Left forelimb (tissue), 1 donor: Measurements from ENCODE around the gene GPR153.

Source experiments
- DNase-seq: peaks from one replicate; pipeline ENCODE4 v3.0.0-alpha.2; 2018; ENCODE audit warnings: low spot score

Gene GPR153

DNA sequence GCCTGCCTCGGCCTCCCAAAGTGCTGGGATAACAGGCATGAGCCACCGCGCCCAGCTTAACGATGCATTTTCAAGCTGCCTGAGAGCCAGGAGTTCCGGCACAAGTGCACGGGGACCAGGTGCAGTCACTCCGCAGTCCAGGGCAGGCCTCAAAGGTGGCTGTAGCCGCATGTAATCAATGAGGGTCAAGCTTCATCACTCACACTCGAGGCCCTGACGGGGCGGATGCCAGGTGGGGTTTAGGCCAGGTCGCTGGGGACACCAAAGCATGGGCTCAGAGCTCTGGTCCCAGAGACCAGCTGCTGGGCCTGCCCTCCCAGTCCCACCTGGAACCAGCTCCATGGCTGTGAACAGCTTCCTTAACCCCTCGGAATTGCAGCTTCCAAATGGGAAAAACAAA, 26.1 kb upstream of the GPR153 start:
- DNase-seq = no peak

GRCh38 chr1:6286266-6286665, 25.4 kb upstream of the GPR153 start:
- DNase-seq = no peak

DNA sequence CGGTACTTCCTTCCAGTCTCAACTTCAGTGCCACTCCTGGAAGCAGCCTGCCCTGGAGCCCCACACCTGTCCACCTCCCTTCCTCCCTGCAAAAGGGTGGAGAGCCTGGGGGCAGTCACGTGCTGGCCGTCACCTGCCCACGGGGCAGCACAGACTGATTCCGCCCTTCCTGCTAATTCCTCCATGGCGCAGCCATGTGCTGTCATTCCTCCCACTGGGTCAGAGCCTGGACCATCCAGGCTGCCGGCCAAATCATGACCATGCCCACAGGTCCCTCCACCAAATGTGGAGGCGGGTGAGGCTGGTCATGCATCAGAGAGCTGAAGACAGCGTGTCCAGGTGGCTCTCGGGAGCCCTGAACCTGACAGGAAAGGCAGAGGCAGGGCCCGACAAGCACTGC, 24.4 kb upstream of the GPR153 start:
- no peak for DNase-seq

- no peak for DNase-seq
These were observed 21.8 kb upstream of the GPR153 start for GRCh38 chr1:6282577-6283270.

- DNase-seq = no peak
These were observed 20.9 kb upstream of the GPR153 start for GRCh38 chr1:6281511-6282402.

GRCh38 chr1:6280761-6281451, 20.0 kb upstream of the GPR153 start:
- DNase-seq = no peak

DNA sequence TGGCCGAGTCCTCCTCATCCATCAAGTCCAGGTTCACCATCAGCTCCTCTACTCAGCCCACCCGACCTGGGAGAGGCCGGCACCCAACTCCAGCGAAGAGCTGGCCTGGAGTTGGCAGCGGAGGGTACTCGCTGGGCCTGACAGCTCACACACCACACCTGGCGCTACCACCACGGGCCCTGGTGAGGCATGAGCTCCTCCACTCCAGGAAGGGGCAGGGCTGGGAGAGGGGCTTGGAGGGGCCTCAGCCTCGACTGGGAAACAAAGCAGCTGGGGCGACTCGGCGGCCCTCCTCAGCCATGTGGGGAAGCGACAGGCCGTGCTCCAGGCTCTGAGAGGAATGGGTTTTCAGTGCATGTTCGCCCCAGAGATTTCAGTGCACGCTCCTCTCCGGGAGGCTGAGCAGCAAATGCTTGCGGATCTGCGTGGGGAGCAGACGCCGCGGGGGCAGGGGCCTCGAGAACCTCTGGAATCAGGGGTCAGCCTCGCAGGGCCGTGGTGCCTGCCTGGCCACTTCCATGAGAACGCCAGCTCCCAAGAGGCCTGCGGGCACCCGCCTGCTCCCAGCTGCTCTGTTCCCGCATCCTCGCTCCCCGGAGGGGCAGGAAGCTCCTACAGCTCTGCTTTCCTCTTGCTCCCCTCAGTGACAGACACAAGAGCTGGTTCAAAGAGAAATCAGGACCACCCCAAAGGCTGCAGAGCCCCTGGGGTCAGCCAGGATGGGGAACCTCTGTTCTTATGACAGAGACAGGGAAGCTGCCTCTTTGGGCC, 18.9 kb upstream of the GPR153 start:
- DNase-seq = no peak

- DNase-seq = no peak
These were observed 18.2 kb upstream of the GPR153 start for GRCh38 chr1:6279066-6279465.

DNA sequence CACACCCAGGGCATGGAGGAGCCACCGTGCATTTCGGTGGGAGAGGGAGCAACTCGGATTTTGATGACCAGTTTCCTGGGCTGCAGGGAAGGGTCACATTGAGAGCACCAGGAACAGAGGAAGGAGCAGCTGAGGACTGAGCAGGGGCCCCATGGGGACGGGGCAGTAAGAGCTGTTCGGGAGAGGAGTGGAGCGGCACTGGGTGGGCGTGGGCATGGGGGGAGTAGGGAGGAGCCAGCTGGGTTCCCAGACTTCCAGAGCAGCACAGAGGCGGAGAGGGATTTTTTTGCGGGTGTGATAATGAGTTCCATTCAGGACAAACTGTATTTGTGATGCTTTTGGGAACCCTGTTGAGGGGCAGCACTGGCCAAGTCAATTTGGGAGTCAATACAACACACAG, 17.4 kb upstream of the GPR153 start:
- no peak for DNase-seq

DNA sequence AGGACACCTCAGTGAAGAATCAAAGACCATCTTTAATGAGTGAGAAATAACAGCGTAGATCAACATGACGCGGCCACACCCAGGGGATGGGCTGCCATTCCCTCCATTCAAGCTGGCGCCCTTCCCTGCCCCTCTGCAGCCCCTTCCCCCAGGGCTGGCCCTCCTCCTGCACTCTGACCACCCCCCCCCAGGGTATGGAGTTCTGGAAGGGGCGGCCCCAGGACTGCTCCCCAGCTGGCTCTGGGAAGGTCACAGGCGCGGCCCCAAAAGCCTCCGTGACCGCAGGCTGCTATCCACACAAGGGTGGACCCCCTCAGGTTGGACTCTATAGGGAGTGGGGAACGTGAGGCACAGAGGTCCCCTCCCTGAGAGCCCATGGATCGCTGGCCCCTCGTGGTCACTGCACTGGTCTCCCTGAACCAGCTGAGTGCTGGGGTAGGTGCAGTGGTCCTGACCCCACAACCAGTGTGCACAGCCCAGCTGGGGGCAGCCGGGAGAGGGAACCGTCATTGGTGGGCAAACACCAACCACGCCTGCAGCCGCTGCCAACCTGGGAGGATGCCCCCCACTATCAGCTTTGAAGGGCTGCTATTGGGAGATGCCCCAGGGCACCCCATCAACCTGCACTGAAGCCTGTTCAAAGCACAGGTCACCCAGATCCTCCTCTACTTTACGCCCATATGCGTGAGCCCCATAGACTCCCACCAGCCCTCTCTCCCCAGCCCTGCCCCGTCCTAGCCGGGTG, 16.1 kb upstream of the GPR153 start:
- DNase-seq = no peak

DNA sequence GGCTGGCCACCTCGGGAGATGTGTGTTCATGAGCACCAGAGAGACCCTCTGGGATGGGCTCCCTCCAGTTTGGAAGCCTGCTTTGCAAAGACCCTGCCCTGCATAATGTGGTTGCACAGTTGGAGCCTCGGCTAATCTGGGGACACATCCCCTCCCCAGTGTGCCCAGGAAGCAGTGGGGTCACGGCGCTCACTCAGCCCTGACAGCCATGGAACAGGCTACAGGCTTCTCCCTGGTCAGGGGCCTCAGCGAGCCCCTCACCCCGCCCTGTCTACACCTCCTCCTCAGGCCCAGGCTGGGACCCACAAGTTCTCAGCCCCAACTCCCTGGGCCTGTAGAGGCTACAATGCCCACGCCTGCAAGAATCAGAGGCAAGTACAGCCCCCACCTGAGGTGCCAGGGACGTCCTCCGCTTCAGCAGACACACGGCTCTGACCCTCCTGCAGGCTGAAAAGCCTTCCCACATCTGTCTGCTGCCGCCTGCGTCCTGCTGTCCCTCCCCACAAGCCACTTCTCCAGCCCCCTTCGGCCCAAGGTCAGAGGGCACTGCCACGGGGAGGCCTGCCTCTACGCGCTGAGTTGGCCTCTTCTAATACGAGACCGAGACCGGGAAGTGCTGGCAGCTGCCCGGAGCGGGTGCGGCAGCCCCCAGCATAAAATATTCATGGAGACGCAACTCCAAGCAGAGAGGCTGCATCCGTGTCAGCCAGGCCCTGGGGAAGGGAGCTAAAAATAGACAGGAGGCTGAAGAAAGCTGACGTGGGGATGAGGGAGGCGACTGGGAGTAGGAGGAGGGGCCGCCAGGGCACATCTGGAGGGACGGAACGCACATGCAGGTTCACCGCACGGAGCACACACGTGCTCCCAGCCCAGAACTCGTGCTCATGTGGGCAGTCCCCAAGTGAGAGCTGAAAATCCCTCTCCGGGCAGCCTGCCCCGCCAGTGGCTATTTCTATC, 15.2 kb upstream of the GPR153 start:
- peak; percentile 87 for DNase-seq

GRCh38 chr1:6274622-6275139, 13.8 kb upstream of the GPR153 start:
- no peak for DNase-seq

- no peak for DNase-seq
These were observed 13.2 kb upstream of the GPR153 start for GRCh38 chr1:6274102-6274501.

DNA sequence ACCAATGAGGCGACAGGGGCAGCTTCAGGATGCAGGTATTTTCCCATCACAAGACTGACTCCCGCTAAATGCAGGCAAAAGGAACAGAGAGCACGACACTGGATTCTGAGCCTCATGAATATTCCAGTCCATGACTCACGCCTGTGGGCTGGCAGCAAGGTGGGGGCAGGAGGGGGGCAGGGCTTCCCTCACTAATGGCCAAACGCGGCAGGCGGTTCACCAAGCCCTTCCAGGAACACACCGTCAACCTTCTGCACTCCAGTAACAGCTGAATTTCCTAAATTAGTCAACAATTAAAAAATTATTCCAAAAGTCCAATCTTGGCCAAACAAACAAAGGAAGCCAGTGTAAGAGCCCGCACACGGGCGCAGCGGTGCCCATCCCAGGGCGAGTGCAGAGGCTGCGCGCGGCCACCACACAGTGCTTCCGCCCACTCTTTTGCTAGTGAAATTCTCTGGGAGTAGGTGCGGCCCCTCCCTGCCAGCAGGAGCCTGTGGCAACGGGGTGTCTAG, 12.5 kb upstream of the GPR153 start:
- DNase-seq = no peak

DNA sequence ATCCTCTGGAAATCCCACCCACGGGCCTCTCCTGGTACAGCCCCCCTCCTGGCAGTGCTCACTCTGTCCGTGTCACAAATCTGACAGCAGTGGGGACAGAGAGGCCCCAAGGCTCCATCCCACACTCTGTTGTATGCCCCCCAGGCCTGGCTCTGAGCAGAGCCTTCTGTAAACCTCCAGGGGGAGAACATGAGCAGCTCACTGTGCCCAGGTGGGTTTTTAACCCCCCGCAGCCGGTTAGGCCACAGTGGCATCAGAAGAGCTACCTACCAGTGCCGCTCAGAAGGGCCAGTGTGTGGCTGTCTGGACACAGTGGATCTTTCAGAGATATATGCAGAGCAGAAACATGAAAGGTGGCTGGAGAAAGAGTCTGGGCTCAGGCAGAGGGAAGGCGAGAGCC, 12.0 kb upstream of the GPR153 start:
- no peak for DNase-seq

DNA sequence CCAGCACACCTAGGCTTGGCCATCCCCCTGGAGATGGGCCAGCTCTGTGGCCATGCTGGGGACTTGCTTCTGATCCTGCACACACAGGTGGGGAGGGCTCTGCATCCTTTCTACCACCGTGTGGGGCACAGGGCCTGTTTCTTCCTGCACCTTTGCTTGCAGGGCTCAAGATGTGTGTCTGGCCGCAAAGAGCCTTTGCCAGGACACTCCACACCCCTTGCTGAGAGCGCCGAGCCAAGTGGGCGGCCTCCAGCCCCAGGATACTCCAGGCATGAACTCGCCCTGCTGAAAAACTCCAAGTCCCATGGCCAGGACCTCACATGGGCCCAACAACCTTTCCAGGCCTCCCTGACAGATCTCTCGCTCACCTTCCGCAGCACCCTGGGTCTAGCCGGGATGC, 11.6 kb upstream of the GPR153 start:
- no peak for DNase-seq

DNA sequence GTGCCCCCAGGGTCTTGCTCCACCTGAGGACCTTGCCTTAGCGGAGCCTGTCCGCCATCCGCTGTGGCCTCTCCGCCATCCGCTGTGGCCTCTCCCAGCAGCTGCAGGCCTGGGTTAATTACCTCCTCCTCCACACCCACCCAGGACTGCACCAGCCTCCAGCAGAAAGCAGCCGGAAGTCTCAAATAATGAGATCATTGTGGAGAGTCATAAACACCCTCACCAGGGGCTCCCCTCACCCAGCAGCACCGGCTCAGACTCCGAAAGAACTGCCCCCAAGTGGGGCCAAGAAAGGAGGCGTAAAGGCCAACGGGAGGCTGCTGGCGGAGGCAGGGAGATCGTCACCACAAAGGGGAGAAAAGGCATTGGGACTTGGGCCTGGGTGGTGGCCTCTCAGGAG, 10.7 kb upstream of the GPR153 start:
- DNase-seq = no peak

GRCh38 chr1:6271006-6271405, 10.1 kb upstream of the GPR153 start:
- no peak for DNase-seq

- DNase-seq = no peak
These were observed 9.5 kb upstream of the GPR153 start for GRCh38 chr1:6270401-6270800.
